GM19324 (cell line): ENCODE results near the gene GPR183.
"Not testable (repeated sequence)": the region's sequence is repeated elsewhere in the genome, so short reads cannot be mapped to it uniquely, and the experiment has no call there.

Source experiments
- ATAC-seq: cut with Tn5 transposase; IDR thresholded peaks from one replicate; pipeline ENCODE4 v1.9.1; 2021; ENCODE audit warnings: mild to moderate bottlenecking, moderate library complexity; ENCODE audit not compliant: unreplicated experiment, low FRiP score

The GPR183 gene

GRCh38 chr13:99255271-99255670 lies 51.9 kb downstream of the GPR183 start:
- ATAC-seq = no peak

DNA sequence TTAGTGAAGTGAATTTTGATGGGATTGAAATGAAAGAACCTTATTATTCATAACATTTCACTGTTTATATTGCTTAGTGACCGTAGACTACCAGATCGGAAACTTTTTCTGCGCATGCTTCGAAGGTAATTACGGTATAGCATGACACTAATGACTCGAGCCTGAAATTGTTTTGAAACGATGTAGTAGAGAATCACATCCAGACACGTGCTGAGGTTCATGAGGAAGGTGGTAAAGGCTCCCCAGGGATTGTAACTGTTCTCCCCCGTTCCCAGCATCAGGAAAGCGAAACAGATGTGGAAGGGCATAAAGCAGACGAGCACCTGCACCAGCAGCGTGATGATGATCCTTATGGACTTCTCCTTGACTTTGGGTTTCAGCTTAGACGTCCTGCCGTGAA lies 52.4 kb downstream of the GPR183 start:
- ATAC-seq = no peak

GRCh38 chr13:99251921-99252320 lies 55.3 kb downstream of the GPR183 start:
- ATAC-seq = no peak

GRCh38 chr13:99250982-99251825 lies 56.0 kb downstream of the GPR183 start:
- ATAC-seq = no peak

- not testable (repeated sequence) for ATAC-seq
These were observed 57.6 kb downstream of the GPR183 start for GRCh38 chr13:99249606-99250005.

GRCh38 chr13:99249178-99249577 lies 58.0 kb downstream of the GPR183 start:
- ATAC-seq = not testable (repeated sequence)

DNA sequence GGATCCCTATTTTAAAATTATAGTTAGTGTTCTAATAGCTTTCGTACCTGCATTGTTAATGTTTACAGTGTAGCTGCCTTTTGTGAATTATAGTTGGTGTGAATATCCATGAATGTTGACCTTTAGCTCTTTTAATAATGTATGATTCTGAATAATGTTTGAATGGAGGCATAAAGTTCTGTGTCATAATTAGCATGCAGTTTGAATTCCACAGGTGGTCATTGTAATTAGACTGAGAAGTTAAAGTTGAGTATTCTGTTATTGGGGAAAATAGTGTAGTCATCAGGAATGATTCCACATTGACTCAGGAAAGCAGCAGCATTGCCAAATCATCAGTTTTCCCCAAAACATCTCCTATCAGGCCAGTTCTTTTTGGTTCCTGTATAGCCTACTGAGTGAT lies 61.1 kb downstream of the GPR183 start:
- ATAC-seq = no peak
